Measurements from ENCODE around the gene C7orf57. TPM values are rescaled to one million over a fixed set of nuclear protein-coding genes. Genes with fewer than 3 reads are reported as not detected.

C7orf57 gene
- total RNA-seq, 4 donors from 2014 or later, result not detected

GRCh38 chr7:48084727-48085432 lies 49.5 kb downstream of the C7orf57 start:
- no peaks in the 10 kb centered on the region for H3K27me3 ChIP-seq
- H3K36me3 ChIP-seq, result no peaks in the 10 kb centered on the region
- peak overlapping the region; percentile 61 for H3K27ac ChIP-seq
- H3K4me1 ChIP-seq, result peaks cover 35% of the 10 kb centered on the region
- TF ChIP-seq POLR2AphosphoS5 (IDR thresholded peaks at IDR 0.05) (peak in 2 of 3 donors; percentile 30 to 38), POLR2A (IDR thresholded peaks at IDR 0.05) (peak in 1 of 2 donors; percentile 52), CTCF (IDR thresholded peaks at IDR 0.05) (no peak), EP300 (IDR thresholded peaks at IDR 0.05) (no peak)
- no peak overlapping the region for H3K4me3 ChIP-seq
- peak in 1 of 2 donors; percentile 85 for DNase-seq (ENCODE audit: low spot score in 2 of 2)
- no peaks in the 10 kb centered on the region for H3K9me3 ChIP-seq
- WGBS, result 61% methylated on average over 9 of the region's 9 CpGs

DNA sequence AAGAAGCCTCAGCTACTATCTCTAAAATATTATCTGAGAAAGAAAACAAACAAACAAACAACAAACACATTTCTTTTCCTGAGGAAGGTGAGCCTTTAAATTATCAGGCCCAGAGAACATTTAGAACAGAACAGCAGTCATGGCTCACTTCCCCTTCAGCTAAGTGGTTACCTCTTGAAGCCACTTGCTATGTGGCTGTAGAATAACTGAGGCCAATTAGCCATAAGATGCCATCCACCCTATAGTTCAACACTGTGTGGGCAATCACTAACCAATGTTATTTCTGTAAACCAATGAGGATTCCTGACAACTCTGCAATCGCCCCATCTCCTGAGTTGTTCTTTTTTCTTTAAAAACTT lies 50.1 kb downstream of the C7orf57 start:
- Histone ChIP-seq H3K27ac (peak overlapping the region; percentile 61), H3K9me3 (no peaks in the 10 kb centered on the region), H3K27me3 (no peaks in the 10 kb centered on the region), H3K36me3 (no peaks in the 10 kb centered on the region), H3K4me1 (peaks cover 40% of the 10 kb centered on the region), H3K4me3 (no peak overlapping the region)
- WGBS, result 100% methylated on average over 1 of the region's 1 CpG
- DNase-seq (ENCODE audit: low spot score in 2 of 2), result no peak
- TF ChIP-seq EP300 (IDR thresholded peaks at IDR 0.05) (no peak), POLR2AphosphoS5 (IDR thresholded peaks at IDR 0.05) (no peak), POLR2A (IDR thresholded peaks at IDR 0.05) (no peak), CTCF (IDR thresholded peaks at IDR 0.05) (no peak)

DNA sequence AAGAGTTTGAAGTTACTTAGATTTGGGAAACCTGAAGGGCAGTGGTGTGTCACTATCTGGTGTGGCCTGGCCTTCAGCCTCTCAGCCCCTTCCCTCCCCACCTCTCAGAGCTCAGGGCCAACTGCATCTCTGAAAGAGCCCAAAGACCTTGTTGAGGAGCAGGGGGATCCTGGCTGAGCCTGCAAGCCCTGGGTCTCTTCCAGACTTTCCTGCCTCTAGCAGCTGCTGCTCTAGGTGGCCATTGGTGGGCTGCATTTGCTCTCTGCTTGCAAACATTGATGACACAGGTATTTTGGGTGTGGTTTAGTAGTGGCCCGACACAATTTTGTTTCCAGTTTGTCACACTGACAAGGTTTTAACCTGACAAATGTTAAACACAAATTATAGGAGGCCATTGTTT lies 50.6 kb downstream of the C7orf57 start:
- H3K4me1 ChIP-seq, result peaks cover 42% of the 10 kb centered on the region
- WGBS, result 73% methylated on average over 1 of the region's 1 CpG
- H3K27ac ChIP-seq, result peak overlapping the region; percentile 61

DNA sequence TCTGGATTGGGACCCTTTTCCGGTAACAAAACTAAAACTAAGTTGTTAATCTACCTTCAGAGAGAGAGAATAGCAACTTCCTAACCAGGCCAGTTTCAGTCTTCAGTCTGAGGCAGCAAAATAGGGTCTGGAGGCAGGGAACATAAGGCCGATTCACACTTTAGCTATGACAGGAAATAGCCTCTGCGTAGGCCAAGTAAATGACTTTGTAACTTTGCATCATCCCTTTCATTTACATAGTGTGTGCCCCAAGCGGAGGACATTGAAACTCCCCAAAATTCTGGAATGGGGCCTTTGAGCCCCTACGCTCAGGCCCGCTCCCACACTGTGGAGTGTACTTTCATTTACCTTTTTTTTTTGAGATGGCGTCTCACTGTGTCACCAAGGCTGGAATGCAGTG lies 52.0 kb downstream of the C7orf57 start:
- no peak for DNase-seq (ENCODE audit: low spot score in 2 of 2)
- no peaks in the 10 kb centered on the region for H3K9me3 ChIP-seq
- H3K4me1 ChIP-seq, result peaks cover 42% of the 10 kb centered on the region
- no peak overlapping the region for H3K4me3 ChIP-seq
- H3K27me3 ChIP-seq, result no peaks in the 10 kb centered on the region
- TF ChIP-seq POLR2AphosphoS5 (IDR thresholded peaks at IDR 0.05) (no peak), POLR2A (IDR thresholded peaks at IDR 0.05) (no peak), EP300 (IDR thresholded peaks at IDR 0.05) (no peak), CTCF (IDR thresholded peaks at IDR 0.05) (no peak)
- peaks cover 7% of the 10 kb centered on the region for H3K36me3 ChIP-seq
- 87% methylated on average over 7 of the region's 7 CpGs for WGBS
- H3K27ac ChIP-seq, result no peak overlapping the region

More for the DNA sequence above, 50.6 kb downstream of the C7orf57 start:
- no peak for DNase-seq (ENCODE audit: low spot score in 2 of 2)
- Histone ChIP-seq H3K4me3 (no peak overlapping the region), H3K36me3 (no peaks in the 10 kb centered on the region), H3K9me3 (no peaks in the 10 kb centered on the region), H3K27me3 (no peaks in the 10 kb centered on the region)
- no peak for TF ChIP-seq POLR2A (IDR thresholded peaks at IDR 0.05)

DNA sequence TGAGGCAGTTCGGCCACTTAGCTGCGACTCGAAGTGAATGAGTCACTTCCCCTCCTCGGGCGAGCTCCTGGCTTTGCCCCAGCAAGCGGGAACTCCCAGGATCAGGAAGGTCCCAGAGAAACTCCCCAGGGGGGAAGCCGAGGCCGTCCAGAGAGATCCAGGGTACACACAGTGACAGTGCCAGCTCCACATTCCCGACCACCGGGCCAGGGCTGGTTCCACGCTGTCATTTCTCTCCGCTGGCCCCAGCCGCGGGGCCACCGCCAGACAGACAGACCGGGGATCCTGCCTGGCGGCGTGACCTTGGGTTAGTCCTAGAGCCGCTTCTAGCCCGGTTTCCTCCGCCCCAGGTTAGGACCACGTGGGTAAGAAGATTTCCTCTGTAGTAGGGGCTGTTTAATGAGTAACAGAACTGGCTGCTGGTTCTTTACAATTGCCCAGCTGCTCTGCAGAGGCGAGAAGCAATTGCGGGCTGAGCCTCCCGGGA lies 53.3 kb downstream of the C7orf57 start:
- H3K4me3 ChIP-seq, result peak overlapping the region; percentile 88
- 0% methylated on average over 18 of the region's 25 CpGs for WGBS
- H3K4me1 ChIP-seq, result peaks cover 42% of the 10 kb centered on the region
- H3K36me3 ChIP-seq, result peaks cover 12% of the 10 kb centered on the region
- H3K27me3 ChIP-seq, result no peaks in the 10 kb centered on the region
- DNase-seq (ENCODE audit: low spot score in 2 of 2), result peak; percentile 94 to 96
- H3K27ac ChIP-seq, result peak overlapping the region; percentile 93
- no peaks in the 10 kb centered on the region for H3K9me3 ChIP-seq
- peak in 2 of 3 donors; percentile 2 to 31 for TF ChIP-seq POLR2AphosphoS5 (IDR thresholded peaks at IDR 0.05)
- no peak for TF ChIP-seq CTCF (IDR thresholded peaks at IDR 0.05)

Data from suprapubic skin (tissue), 4 donors.